HG03175 (cell line): ENCODE results near the gene EMX2.

Source experiments
- ATAC-seq: cut with Tn5 transposase; IDR thresholded peaks from one replicate; pipeline ENCODE4 v1.9.1; 2021; ENCODE audit warnings: mild to moderate bottlenecking, moderate library complexity; ENCODE audit not compliant: unreplicated experiment

The EMX2 gene

GRCh38 chr10:117531371-117532002, 11.1 kb upstream of the EMX2 start:
- no peak for ATAC-seq

- no peak for ATAC-seq
Measured at GRCh38 chr10:117532003-117532385, 10.6 kb upstream of the EMX2 start.

GRCh38 chr10:117532451-117533107, 10.0 kb upstream of the EMX2 start:
- no peak for ATAC-seq

- no peak for ATAC-seq
Measured at GRCh38 chr10:117533507-117534281, 8.9 kb upstream of the EMX2 start.

DNA sequence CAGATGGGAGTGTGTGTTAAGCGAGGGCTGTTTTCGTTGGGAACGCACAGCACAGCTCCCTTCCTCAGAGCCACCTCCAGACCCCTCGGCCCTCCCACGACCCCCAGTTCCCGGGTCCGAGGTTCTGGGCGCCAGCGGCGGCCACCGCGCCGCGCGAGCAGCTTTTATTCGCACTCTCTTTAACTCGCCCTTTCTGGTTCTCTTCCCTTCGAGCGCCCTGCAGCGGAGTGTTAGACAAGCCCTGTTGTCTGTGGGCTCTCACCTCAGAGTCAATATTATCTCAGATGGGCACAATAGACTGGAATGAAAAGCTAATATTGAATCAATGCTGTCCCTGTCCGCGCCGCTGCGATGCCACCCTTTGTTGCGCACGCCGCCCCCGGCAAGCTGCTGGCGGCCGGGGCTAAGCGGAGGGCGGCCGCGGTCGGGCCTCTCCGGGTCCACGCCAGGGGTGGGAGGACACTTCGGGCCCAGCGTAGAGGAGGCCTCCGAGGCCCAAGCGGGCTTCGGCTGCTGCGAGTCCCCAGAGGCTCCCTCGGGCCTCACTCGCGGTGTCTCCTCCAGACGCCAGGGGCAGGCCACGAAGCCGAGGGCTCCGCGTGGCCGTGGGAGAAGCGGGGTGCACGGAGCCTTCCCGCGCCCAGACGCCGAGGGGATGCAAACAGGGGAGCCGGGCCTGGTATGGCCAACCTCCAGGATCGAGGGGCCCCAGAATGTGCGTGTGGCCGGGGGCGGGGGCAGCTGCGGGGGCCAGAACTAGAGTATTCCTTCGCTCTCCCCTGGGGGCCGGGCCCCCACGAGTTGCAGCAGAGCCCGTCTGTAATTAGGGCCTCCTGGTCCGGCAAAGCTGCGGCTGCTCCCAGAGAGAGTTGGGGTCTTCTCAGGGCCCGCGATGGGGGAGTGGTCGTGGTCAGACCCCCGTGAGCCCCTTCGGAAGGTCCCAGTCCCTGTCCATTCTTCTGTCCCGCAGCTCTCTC, 7.9 kb upstream of the EMX2 start:
- ATAC-seq = no peak

DNA sequence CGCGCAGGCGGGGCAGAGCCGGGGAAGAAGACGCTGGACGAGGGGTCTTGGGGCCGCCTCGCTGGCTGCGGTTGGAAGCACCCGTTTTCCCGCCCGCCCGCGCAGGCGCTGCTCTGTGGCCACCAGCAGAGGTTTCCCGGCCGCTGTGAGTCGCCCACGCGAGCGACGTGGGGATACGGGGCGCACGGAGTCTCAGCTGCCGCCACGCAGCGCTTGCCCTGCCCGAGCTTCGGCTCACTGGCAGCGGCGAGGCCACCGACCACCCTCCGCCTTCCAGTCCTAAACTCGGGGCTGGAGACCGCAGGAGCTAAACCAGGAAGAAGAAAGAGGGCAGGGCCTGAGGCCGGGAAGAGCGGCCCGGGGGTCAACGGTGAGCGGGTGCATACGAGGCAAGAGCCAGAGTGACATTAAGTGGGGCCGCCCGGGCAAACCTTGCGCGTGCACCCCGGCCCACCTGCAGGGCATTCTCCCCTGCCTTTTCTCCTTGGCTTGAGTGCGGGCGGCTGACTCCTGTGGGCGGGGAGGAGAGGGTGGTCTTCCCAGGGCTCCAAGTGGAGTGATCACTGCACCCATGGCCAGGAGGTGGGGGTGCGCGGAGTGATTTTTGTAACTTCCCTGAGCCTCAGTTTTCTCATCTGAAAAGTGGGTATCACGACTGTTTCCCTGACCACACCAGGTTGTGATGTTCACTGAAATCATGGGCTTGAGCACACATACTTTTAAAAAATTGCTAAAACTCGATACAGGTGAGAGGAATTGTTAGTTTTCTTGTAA, 7.1 kb upstream of the EMX2 start:
- ATAC-seq = no peak

- ATAC-seq = no peak
Measured at GRCh38 chr10:117536072-117536865, 6.3 kb upstream of the EMX2 start.

- no peak for ATAC-seq
Measured at GRCh38 chr10:117536866-117537435, 5.6 kb upstream of the EMX2 start.

DNA sequence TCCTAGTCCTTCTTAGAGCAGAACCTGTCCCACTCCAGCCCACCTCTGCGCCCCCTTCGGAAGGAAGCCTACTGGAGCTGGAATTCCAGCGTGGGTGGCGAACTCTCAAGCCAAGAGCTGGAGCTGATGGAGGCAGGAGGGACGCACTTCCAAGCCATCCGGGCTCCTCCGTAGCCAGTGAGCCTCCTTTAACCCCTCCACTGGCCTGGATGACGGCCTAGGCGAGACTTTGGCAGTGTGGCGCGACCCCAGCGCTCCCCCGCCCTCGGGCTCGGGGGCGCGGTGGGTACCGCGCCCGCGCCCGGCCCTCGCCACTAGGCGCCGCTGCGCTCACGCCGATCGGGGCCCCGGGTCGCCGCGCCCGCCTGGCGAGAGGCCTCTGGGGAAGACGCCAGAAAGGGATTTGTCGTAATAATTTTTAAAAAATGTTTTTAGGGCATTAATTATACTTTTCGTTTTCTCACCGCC, 5.1 kb upstream of the EMX2 start:
- ATAC-seq = peak; percentile 44

- ATAC-seq = no peak
Measured at GRCh38 chr10:117537904-117538524, 4.5 kb upstream of the EMX2 start.

DNA sequence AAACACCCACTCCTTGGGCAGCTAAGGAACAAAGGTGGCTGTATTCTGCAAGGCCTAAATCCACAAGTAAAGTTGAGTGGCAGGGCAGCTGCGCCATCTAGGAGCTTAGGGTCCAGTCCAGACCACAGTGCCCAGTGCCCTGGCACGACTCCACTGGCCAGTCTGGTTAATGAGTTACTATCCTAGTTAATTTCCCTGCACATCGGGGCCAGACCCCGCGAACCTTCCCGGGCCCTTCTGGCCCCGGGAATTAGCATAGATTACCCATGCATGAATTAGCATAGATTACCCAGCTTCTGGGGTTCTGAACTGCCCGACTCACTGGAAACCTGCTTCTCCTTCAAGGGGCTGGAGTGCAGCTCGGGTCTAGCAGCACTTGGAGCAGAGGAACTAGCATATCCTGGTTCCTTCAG, 3.2 kb upstream of the EMX2 start:
- ATAC-seq = no peak

GRCh38 chr10:117539903-117540639, 2.5 kb upstream of the EMX2 start:
- ATAC-seq = no peak

- no peak for ATAC-seq
Measured at GRCh38 chr10:117540640-117541404, 1.7 kb upstream of the EMX2 start.

- ATAC-seq = no peak
Measured at GRCh38 chr10:117541405-117541908, 1.1 kb upstream of the EMX2 start.

GRCh38 chr10:117541909-117542705, 439 bp upstream of the EMX2 start:
- ATAC-seq = no peak
